Muscle layer of duodenum (tissue), 2 donors: ENCODE measurements around the gene PALLD.

ENCODE experiments used
- H3K27ac ChIP-seq: one replicate; pipeline ENCODE4 v1.7.0; 2013; ENCODE audit warnings: mild to moderate bottlenecking, low read length
- H3K27me3 ChIP-seq: one replicate; pipeline ENCODE4 v1.7.0; 2013; ENCODE audit warnings: low read depth, mild to moderate bottlenecking, control low read depth, low read length
- H3K36me3 ChIP-seq, 2 donors: one replicate each; pipeline ENCODE4 v1.7.0; 2013; ENCODE audit warnings: low read length in 2 of 2, control low read depth in 1 of 2, mild to moderate bottlenecking in 1 of 2; ENCODE audit not compliant: insufficient read depth in 2 of 2, control insufficient read depth in 1 of 2
- H3K4me1 ChIP-seq, 2 donors: one replicate each; pipeline ENCODE4 v1.7.0; 2013; ENCODE audit warnings: low read length in 2 of 2, mild to moderate bottlenecking in 2 of 2, control low read depth in 1 of 2, moderate library complexity in 1 of 2; ENCODE audit not compliant: insufficient read depth in 2 of 2, control insufficient read depth in 1 of 2
- H3K4me3 ChIP-seq, 2 donors: one replicate each; pipeline ENCODE4 v1.7.0; 2013; ENCODE audit warnings: low read length in 2 of 2, low read depth in 1 of 2, mild to moderate bottlenecking in 1 of 2
- H3K9me3 ChIP-seq, 2 donors: one replicate each; pipeline ENCODE4 v1.7.0; 2013; ENCODE audit warnings: low read length in 2 of 2, control low read depth in 1 of 2, mild to moderate bottlenecking in 1 of 2; ENCODE audit not compliant: control insufficient read depth in 1 of 2
- donor health status: healthy.

PALLD gene

DNA sequence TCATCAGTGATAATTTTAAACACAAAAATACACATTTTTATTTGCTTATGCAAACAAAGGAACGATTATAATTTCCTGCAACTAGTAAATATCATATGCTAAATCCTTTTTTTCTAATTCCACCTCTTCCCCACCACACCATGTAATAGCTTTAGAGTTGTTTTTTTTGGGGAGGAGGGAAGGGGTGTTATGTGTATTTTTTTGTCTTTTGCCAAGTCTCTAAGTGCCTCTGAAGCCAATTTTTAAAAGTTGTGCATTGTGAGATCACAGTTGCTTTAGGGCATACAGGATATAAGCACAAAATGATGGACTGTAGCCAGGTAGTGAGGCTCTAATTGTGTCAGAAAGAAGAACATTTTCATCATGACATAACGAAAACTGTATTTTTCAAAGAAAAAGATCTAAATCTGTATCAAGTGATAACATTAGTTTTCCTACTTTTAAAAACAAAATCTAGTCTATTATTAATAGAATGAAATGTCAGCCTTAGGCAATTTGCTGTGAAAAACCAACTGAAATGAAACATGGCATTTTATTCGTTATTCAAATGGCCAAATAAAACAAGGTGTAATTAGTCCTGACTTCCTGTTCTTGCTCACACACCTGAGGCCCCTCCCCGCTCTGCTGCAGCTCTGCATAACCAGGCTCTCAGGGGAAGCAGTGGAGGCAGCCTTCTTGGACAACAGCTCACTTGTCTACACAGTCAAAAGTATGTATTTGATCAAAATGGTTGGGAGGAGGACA lies 157.4 kb downstream of the PALLD start:
- no peaks in the 10 kb centered on the region for H3K27me3 ChIP-seq
- H3K27ac ChIP-seq = no peak overlapping the region
- peak overlapping the region in 1 of 2 donors; percentile 49 for H3K4me3 ChIP-seq
- no peaks in the 10 kb centered on the region for H3K36me3 ChIP-seq
- no peaks in the 10 kb centered on the region for H3K4me1 ChIP-seq
- no peaks in the 10 kb centered on the region for H3K9me3 ChIP-seq

DNA sequence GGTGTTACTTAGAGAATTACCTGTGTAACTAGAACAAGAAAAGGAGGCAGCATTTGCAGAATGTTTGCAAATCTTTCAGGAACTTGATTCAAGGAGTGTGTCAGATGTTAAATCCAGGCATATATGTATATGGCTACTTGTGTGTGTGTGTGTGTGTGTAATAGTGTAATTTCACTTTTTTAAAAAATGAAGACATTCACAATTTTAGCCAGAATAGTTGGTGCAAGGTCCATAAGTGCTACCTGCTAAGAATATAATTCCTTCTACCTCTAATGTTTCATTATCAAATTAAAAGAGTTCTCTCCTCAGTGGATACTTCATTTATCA lies 158.0 kb downstream of the PALLD start:
- H3K4me1 ChIP-seq = no peaks in the 10 kb centered on the region
- no peaks in the 10 kb centered on the region for H3K27me3 ChIP-seq
- H3K9me3 ChIP-seq = no peaks in the 10 kb centered on the region
- H3K27ac ChIP-seq = peak overlapping the region; percentile 32
- H3K36me3 ChIP-seq = no peaks in the 10 kb centered on the region
- peak overlapping the region in 1 of 2 donors; percentile 49 for H3K4me3 ChIP-seq

DNA sequence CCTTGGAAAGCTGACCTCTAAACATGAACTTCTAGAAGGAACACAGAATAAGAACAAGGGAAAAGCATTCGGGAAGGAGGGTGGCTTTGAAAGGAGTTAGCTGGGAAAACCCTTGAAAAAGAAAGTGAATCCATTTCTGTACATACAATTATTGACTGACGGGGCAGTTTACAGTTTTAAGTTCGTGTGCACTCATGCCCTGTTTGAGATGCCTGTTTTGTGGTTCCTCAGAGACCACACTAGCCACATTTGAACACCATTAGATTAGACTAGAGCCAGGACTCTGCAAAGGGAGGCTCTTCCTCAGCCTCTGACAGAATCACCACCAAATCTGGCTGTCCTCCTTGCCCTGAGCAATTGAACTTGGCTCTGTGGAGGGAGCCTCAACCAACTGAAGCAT lies 158.3 kb downstream of the PALLD start:
- Histone ChIP-seq H3K4me1 (no peaks in the 10 kb centered on the region), H3K9me3 (no peaks in the 10 kb centered on the region), H3K27ac (peak overlapping the region; percentile 32), H3K36me3 (no peaks in the 10 kb centered on the region), H3K27me3 (no peaks in the 10 kb centered on the region), H3K4me3 (peak overlapping the region in 1 of 2 donors; percentile 49)

DNA sequence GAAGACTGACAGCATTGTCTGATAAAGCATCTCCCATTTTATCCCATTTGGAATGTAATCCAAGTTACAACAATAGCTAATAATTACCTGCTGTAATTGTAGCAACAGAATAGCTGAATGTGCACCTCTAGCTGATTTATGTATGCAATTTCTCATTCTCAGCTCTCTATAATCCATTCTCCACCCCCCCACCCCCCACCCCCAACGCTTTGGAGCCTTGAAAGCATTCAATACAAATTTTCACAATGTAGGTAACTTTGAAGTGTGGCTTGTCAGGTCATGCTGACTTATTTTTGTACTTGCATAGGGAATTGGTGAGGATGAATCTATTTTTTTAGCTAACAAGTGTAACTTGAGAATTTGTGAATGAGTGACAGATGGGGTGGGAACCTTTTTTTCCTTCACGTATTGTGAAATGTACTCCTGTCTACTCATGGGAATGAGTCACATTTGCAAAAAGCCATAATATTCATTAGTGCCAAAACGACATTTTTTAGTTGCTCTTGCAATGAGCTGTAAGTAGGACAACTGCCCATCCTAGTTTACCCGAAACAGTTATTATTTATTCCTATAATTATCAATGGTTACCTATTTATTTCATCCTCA lies 159.3 kb downstream of the PALLD start:
- no peaks in the 10 kb centered on the region for H3K36me3 ChIP-seq
- H3K4me1 ChIP-seq = no peaks in the 10 kb centered on the region
- no peak overlapping the region for H3K4me3 ChIP-seq
- H3K27ac ChIP-seq = no peak overlapping the region
- no peaks in the 10 kb centered on the region for H3K9me3 ChIP-seq
- no peaks in the 10 kb centered on the region for H3K27me3 ChIP-seq

DNA sequence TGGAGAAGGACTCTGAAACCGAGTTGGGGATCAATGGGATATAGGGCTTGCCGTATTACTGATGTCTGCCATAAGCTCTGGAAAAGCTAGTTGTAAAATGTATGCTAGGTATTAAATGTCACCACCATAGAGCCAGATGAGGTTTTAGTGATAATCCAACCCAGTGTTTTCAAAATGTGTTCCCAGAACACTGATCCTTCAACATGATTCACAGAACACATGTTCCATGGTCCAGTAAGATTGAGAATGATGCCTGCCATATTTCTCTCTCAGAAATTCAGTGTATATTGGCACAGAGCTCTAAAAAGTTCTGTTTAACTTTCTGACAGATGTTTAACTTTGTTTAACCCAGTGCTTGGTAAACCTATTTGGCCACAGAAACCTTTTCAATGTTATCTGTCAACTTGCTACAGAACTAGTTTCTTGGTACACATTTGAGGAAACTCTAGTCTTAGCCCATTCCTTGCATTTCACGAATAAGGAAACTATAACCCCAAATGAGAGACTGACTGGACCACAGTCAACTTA lies 160.2 kb downstream of the PALLD start:
- no peaks in the 10 kb centered on the region for H3K9me3 ChIP-seq
- H3K4me3 ChIP-seq = no peak overlapping the region
- no peak overlapping the region for H3K27ac ChIP-seq
- no peaks in the 10 kb centered on the region for H3K27me3 ChIP-seq
- H3K4me1 ChIP-seq = no peaks in the 10 kb centered on the region
- H3K36me3 ChIP-seq = no peaks in the 10 kb centered on the region

DNA sequence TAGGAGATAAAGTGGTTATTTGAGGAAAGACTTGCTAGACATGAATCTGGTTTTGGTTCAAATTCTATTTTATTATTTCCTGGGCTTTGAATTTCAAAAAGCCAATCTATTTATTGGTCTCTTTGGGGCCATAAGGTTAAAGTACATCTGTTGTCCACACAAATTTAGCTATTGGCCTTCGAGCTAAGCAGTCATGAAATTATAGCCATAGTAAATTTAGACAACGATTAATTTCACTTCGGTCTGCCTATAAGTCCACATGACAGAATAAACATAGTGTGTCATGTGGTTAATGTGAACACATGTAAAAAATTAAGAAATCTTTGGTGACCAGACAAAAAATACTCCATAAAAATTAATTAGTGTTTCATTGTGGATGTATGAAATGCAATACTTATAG lies 161.9 kb downstream of the PALLD start:
- Histone ChIP-seq H3K4me3 (no peak overlapping the region), H3K27ac (no peak overlapping the region), H3K27me3 (no peaks in the 10 kb centered on the region), H3K9me3 (no peaks in the 10 kb centered on the region), H3K4me1 (no peaks in the 10 kb centered on the region), H3K36me3 (no peaks in the 10 kb centered on the region)

DNA sequence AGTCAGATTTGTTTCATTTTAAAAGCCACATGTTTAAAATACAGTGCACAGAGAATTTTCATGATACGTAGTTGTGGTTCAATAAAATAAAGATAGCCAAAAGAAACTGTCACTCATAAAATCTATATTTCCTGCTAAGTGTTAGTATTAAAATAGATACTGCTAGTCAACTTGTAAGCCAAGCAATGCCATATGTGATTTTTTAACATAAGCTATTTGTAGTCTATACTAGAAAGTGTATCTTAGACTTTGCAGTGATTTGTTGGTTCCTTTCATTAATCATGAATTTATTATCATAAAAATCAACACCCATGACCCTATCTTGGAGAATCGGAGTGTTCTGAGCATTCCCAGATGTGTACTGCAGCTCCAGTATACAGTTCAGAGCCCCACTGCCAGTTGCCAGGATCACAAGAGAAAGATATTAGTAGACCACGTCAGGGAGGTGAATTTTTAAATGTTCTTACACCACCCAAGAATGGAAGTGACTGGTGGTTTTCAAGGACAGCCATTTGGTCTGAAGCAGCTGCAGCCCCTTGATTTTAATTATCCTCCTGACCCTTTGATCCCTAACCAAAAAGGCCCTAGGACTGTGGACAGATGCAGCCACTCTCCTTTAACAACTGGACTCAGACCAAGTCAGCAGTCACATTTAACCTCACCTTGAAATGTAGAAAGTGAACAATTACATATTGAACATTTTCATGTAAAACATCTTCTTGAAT lies 163.1 kb downstream of the PALLD start:
- no peak overlapping the region for H3K4me3 ChIP-seq
- no peaks in the 10 kb centered on the region for H3K36me3 ChIP-seq
- H3K27ac ChIP-seq = no peak overlapping the region
- H3K9me3 ChIP-seq = no peaks in the 10 kb centered on the region
- no peaks in the 10 kb centered on the region for H3K4me1 ChIP-seq
- no peaks in the 10 kb centered on the region for H3K27me3 ChIP-seq

DNA sequence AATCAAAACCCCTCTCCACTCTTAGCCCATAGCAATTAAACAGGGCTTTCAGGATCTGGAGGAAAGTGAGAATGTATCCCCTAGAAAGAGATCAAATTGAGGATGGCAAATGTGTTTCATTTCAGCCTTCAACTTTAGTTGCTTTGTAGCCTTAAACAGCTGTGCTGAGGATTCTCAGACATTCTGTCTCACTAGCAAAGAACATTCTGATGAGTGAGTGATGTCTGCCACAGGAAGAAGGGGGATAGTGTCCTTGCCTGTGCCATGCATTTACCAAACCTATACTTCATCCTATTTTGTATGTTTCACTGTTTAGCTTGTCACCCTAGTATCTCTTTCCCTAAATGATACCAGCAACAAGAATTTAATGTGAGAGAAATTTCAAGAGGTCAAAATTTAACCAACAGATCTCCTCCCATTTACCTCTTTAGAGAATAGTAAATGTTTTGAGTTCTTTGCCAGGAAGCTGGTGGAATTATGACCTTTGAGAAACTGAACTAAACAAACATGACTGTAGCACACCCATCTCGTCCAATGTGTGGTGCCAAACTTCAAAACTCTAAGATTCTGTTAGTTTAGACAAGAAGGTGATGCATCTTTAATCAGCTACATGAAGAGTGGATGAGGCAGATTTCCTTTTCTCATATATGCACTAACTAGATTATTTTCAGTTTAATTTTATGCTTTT lies 165.6 kb downstream of the PALLD start:
- H3K27me3 ChIP-seq = no peaks in the 10 kb centered on the region
- no peak overlapping the region for H3K4me3 ChIP-seq
- H3K36me3 ChIP-seq = no peaks in the 10 kb centered on the region
- no peak overlapping the region for H3K27ac ChIP-seq
- H3K9me3 ChIP-seq = no peaks in the 10 kb centered on the region
- no peaks in the 10 kb centered on the region for H3K4me1 ChIP-seq

DNA sequence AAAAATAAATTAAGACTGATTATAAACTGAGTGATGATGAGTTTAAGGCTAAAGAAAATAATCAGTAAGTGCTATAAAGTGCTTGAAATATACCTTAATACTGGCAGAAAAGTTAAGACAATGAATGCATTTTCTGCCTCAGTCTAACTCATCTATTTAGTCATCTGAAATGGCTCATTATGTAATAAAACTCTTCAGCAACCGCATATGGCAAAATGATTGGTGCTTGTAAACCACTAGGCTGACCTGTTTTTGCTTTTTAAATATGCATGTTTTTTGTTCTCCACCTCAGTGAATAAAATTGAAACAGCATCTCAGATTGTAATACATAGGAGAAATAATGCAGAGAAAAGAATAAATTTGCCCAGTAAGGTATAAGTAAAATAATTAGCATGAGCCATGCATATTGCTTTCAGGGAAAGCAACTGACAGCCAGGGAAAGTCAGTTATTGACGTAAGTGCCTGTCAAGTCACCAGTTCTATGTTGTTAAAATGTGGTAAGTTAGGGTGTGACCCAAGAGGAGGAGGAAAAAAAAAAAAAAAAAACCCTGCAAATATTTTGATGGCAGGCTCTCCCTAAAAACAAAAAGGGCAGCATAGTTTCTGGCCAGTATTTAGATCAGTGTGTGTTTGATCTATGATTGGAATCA lies 167.5 kb downstream of the PALLD start:
- no peak overlapping the region for H3K4me3 ChIP-seq
- no peaks in the 10 kb centered on the region for H3K4me1 ChIP-seq
- H3K27ac ChIP-seq = no peak overlapping the region
- no peaks in the 10 kb centered on the region for H3K9me3 ChIP-seq
- no peaks in the 10 kb centered on the region for H3K36me3 ChIP-seq
- H3K27me3 ChIP-seq = no peaks in the 10 kb centered on the region

DNA sequence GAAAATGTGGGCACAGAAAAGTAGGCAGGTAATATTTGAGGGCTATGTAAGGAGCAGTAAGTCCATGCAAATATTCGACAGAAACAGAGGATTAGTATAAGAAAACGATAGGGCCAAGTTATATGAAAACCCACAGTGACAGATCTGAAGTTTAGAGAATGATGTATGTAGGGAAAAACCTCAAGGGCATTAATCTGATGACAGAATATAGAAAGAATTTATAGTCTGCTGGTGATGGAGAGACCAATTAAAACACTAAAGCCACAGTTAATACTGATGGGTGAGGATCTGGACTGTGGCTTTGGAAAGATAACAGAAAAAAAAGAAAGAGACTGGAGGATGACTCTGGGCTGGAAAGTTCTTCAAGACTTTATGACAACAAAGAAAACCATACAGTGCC lies 169.7 kb downstream of the PALLD start:
- H3K27ac ChIP-seq = no peak overlapping the region
- no peaks in the 10 kb centered on the region for H3K36me3 ChIP-seq

DNA sequence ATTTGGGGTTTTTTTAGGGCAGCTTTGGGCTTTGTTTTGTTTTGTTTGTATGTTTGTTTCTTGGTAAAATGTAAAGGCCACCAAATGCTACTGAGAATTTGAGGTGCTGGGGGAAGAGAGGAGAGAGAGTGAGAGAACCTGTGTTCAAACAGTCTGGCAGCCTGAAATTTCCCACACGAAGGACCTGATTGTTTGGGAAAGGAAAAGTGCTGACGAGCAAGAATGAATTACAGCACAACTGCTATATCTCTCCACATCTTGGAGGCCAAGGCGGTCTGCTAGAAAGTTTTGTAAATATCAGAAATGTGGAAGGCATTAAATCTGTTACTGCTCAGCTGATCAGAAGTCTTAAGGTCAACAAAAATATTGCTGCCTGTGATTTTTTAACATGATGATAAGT lies 170.5 kb downstream of the PALLD start:
- Histone ChIP-seq H3K27me3 (no peaks in the 10 kb centered on the region), H3K4me3 (no peak overlapping the region), H3K36me3 (no peaks in the 10 kb centered on the region), H3K4me1 (no peaks in the 10 kb centered on the region), H3K27ac (no peak overlapping the region), H3K9me3 (no peaks in the 10 kb centered on the region)

More for the DNA sequence above, 169.7 kb downstream of the PALLD start:
- no peaks in the 10 kb centered on the region for H3K4me1 ChIP-seq
- H3K4me3 ChIP-seq = no peak overlapping the region
- H3K27me3 ChIP-seq = no peaks in the 10 kb centered on the region
- H3K9me3 ChIP-seq = no peaks in the 10 kb centered on the region
